Heart right ventricle (tissue), 16 donors: ENCODE results near the gene RPP25L. TPM values are rescaled to one million over a fixed set of nuclear protein-coding genes. Genes with fewer than 3 reads are reported as not detected.

Source experiments
- ATAC-seq, 8 donors: fragments of 200-7000 bp; cut with Tn5 transposase; one replicate each; pipeline ENCODE4 v1.9.1; 2020; ENCODE audit warnings: mild to moderate bottlenecking in 8 of 8, moderate library complexity in 8 of 8, moderate number of reproducible peaks in 1 of 8
- DNase-seq, 2 donors: peaks; one replicate each; pipeline ENCODE4 v3.0.0-alpha.2; 2020
- H3K27ac ChIP-seq, 10 donors: fragments of 200-600 bp; sonication (generic) in 2 of 10; one replicate each; pipeline versions ENCODE4 v1.5.0 to v1.8.0; 2020 to 2022; ENCODE audit warnings: mild to moderate bottlenecking in 3 of 10
- H3K27me3 ChIP-seq, 7 donors: fragments of 200-600 bp; one replicate each; pipeline ENCODE4 v1.8.0; 2021 to 2022; ENCODE audit warnings: mild to moderate bottlenecking in 2 of 7
- H3K36me3 ChIP-seq, 9 donors: fragments of 200-600 bp; sonication (generic) in 1 of 9; one replicate each; pipeline versions ENCODE4 v1.5.0 to v1.8.0; 2020 to 2022; ENCODE audit warnings: mild to moderate bottlenecking in 2 of 9
- H3K4me1 ChIP-seq, 9 donors: fragments of 200-600 bp; sonication (generic) in 1 of 9; one replicate each; pipeline versions ENCODE4 v1.5.0 to v1.8.0; 2020 to 2022; ENCODE audit warnings: mild to moderate bottlenecking in 4 of 9
- H3K4me3 ChIP-seq, 10 donors: fragments of 200-600 bp; sonication (generic) in 2 of 10; one replicate each; pipeline versions ENCODE4 v1.5.0 to v1.8.0; 2020 to 2022; ENCODE audit warnings: mild to moderate bottlenecking in 7 of 10, moderate library complexity in 2 of 10
- H3K9me3 ChIP-seq, 11 donors: fragments of 200-600 bp in 10 of 11; sonication (generic) in 2 of 11; one replicate each; pipeline versions ENCODE4 v1.5.0 to v1.8.0; 2013 to 2022; ENCODE audit warnings: mild to moderate bottlenecking in 2 of 11, control low read depth in 1 of 11, moderate library complexity in 1 of 11
- CTCF ChIP-seq, 9 donors: fragments of 200-600 bp; sonication (generic) in 2 of 9; IDR thresholded peaks; one replicate each; pipeline versions ENCODE4 v1.5.0 to v1.8.0; 2021 to 2022; ENCODE audit warnings: antibody characterized with exemption in 9 of 9, mild to moderate bottlenecking in 5 of 9, moderate library complexity in 1 of 9
- WGBS, 2 donors: extraction: QIAGEN DNeasy Blood & Tissue Kit; methylation state at CpG; one replicate each; pipeline ENCODE4 v1.1.7; 2013; ENCODE audit warnings: inconsistent platforms in 1 of 2; 5-methylcytosine and 5-hydroxymethylcytosine counted together
- intact Hi-C, 10 donors: fragments of 100-400 bp; cut with DNase I; formaldehyde crosslinking; loops; one replicate each; pipeline versions ENCODE4 v1.11.1 to v1.14.2; 2022
- polyA plus RNA-seq, 2 donors: library from polyadenylated mRNA; stranded (reverse); fragments of 200-250 nt; gene quantifications; one replicate each; pipeline ENCODE4 v1.2.3, GENCODE V29; 2013
- total RNA-seq, 10 donors: library from RNA; stranded (reverse); fragmentation: NEBNext Ultra II Directional in 3 of 10; extraction: Animal tissue kit (Norgen Biotek cat#: 25700) in 3 of 10; gene quantifications; one replicate each; pipeline versions ENCODE4 v1.2.1 to v1.2.4, GENCODE V29; 2021 to 2023
- donor health status: Arrhythmogenic right ventricular cardiomyopathy.
- donor health status: ischemic (EF 13 %, LVEDD 7.1; RV severe dilation, severe dysfunction).
- donor health status: healthy with polysubstance abuse.
- donor health status: DM: no; HTN: yes; CAD: no.
- donor health status: DM: no; HTN: no; CAD: no.
- donor health status: ischemic (EF 25% LVEDD 6.9; RV normal size, moderate dysfunction).
- donor health status: ischemic (EF 25% LVEDD 5.7; RV mildly dilated, moderate dysfunction).
- donor health status: healthy.
- donor health status: DM: yes; HTN: yes; CAD: no.
- donor health status: Ischemic cardiomyopathy.
- donor health status: ischemic (EF 35%, LVEDD 5.7; RV mildly dilated, moderate dysfunction).
- donor health status: nonischemic (EF 11% LVEDD 7.7; RV severe dilation, severe dysfunction).
- donor health status: DM: yes; HTN: yes; CAD: no.
- donor health status: PGD.
- donor health status: ischemic (EF 29% LVEDD 5.4; RV normal size, mild dysfunction).
- donor health status: nonischemic (EF 23%, LVEDD 6.1; RV moderate dilation, normal function).

Gene RPP25L
- total and polyA plus RNA-seq, 12 donors: 29.2 to 51.0 (median 39.2) TPM

GRCh38 chr9:34570809-34571480 is 41.0 kb downstream of the RPP25L start:
- no peak overlapping the region for H3K27ac ChIP-seq
- ATAC-seq (peak in 2 of 8 donors; percentile 13), DNase-seq (peak in 1 of 2 donors; percentile 2)
- H3K4me3 ChIP-seq: no peak overlapping the region
- no peak for TF ChIP-seq CTCF (IDR thresholded peaks at IDR 0.05)
- peaks cover 0 to 18% (median 6%) of the 10 kb centered on the region in 7 donors for H3K27me3 ChIP-seq
- peaks cover 0 to 7% (median 0%) of the 10 kb centered on the region in 9 donors for H3K4me1 ChIP-seq
- 84 to 87% methylated on average over 7 of the region's 7 CpGs for WGBS, 2 donors
- intact Hi-C loops: no loop called here
- H3K9me3 ChIP-seq: no peaks in the 10 kb centered on the region
- H3K36me3 ChIP-seq: no peaks in the 10 kb centered on the region

- TF ChIP-seq CTCF (IDR thresholded peaks at IDR 0.05): no peak
- WGBS, 2 donors: 46 to 51% methylated on average over 11 of the region's 11 CpGs
- no peak for DNase-seq
- ATAC-seq: peak in 2 of 8 donors; percentile 25 to 36
- H3K36me3 ChIP-seq: no peaks in the 10 kb centered on the region
- H3K27me3 ChIP-seq: peaks cover 0 to 20% (median 6%) of the 10 kb centered on the region in 7 donors
- no peak overlapping the region for H3K4me3 ChIP-seq
- H3K4me1 ChIP-seq: peaks cover 0 to 7% (median 0%) of the 10 kb centered on the region in 9 donors
- no peaks in the 10 kb centered on the region for H3K9me3 ChIP-seq
- H3K27ac ChIP-seq: no peak overlapping the region
- intact Hi-C loops: no loop called here
These were observed 41.5 kb downstream of the RPP25L start for GRCh38 chr9:34570376-34570775.

- peak in 1 of 2 donors; percentile 8 for DNase-seq
- Histone ChIP-seq H3K9me3 (no peaks in the 10 kb centered on the region), H3K27me3 (peaks cover 0 to 13% (median 6%) of the 10 kb centered on the region in 7 donors), H3K4me1 (peaks cover 0 to 7% (median 0%) of the 10 kb centered on the region in 9 donors), H3K4me3 (no peak overlapping the region), H3K27ac (no peak overlapping the region), H3K36me3 (no peaks in the 10 kb centered on the region)
- no peak for ATAC-seq
- WGBS, 2 donors: 70 to 74% methylated on average over 12 of the region's 12 CpGs
- TF ChIP-seq CTCF (IDR thresholded peaks at IDR 0.05): no peak
- intact Hi-C loops: no loop called here
These were observed 43.1 kb downstream of the RPP25L start for GRCh38 chr9:34568774-34569173.

DNA sequence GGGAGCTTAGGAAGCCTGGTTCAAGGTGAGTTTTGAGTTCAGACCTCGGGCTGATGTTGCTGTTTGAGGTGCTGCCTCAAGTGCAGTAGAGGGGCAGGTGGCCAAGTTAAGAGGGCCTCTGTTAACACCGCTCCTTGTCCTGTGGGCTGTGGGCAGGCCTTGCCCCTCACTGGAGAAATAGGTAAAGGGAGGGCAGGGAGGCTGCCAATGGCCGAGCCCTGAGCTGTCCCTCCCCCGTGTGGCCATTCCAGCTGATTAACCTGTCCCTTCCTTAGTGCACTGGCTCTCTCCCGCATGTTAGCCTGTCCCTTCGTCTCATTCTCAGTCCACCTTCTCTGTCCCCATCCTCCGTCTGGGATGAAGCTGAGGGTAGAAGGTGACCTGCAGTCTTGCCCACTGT is 43.8 kb downstream of the RPP25L start:
- WGBS, 2 donors: 71 to 74% methylated on average over 7 of the region's 7 CpGs
- intact Hi-C loops: no loop called here
- Histone ChIP-seq H3K9me3 (no peaks in the 10 kb centered on the region), H3K36me3 (no peaks in the 10 kb centered on the region), H3K4me3 (no peak overlapping the region), H3K27me3 (peaks cover 0 to 13% (median 6%) of the 10 kb centered on the region in 7 donors), H3K27ac (no peak overlapping the region), H3K4me1 (peaks cover 0 to 7% (median 0%) of the 10 kb centered on the region in 9 donors)
- DNase-seq (peak in 1 of 2 donors; percentile 2), ATAC-seq (no peak)
- TF ChIP-seq CTCF (IDR thresholded peaks at IDR 0.05): no peak
